SIG-M5 (cell line): ENCODE data around the gene CDKL5.

Experiments
- DNase-seq: peaks from one replicate; lab custom pipeline; 2025; lab: John Stamatoyannopoulos, UW

Gene CDKL5

GRCh38 chrX:18649498-18649951 is 224.1 kb downstream of the CDKL5 start:
- DNase-seq, result no peak

- DNase-seq, result no peak
These were observed 225.3 kb downstream of the CDKL5 start for GRCh38 chrX:18650662-18651061.

GRCh38 chrX:18652636-18653035 is 227.2 kb downstream of the CDKL5 start:
- no peak for DNase-seq

- no peak for DNase-seq
These were observed 229.7 kb downstream of the CDKL5 start for GRCh38 chrX:18654875-18655836.

GRCh38 chrX:18661273-18661672 is 235.9 kb downstream of the CDKL5 start:
- no peak for DNase-seq

DNA sequence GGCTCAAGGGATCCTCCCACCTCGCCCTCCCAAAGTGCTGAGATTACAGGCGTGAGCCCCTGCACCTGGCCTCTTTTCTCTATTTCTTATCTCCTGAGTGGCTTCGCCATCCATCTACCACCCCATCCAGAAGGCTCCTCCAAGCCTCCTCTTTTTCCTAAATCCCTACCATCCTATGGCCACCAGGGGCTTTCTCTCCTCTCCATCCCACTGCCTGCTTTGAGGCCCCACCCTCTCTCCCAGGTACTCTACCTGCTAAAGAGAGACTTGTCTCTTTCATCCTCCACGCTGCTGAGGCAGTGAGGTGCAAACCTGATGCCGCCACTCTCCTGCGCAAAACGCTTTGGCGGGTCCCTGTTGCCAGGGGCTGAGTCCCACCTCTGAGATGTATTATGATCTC is 239.5 kb downstream of the CDKL5 start:
- no peak for DNase-seq

DNA sequence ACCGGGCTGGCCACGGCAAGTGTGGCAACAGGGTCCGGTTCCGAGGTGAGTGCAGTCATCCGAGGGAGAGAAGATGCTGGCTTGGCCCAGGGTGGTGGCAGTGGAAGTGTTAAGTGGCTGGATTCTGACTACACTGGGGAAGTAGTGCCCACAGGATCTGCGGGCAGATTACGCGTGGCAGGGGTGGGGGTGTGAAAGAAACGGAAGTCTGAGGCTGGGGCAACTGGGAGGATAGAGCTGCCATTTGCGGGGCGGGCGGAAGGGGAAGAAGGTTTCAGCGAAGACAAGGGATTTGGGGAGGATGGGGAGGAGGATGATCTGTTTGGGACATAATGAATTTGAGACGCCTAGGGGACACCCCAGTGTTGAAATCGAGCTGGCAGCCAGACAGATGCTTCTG is 241.2 kb downstream of the CDKL5 start:
- no peak for DNase-seq

GRCh38 chrX:18668071-18668835 is 242.8 kb downstream of the CDKL5 start:
- no peak for DNase-seq

- no peak for DNase-seq
These were observed 246.6 kb downstream of the CDKL5 start, which contains the start of gene RS1 for GRCh38 chrX:18672008-18672407. Gene RS1 (minus strand): TSS chrX:18672108. CDS start chrX:18672068, 40 bp downstream.

DNA sequence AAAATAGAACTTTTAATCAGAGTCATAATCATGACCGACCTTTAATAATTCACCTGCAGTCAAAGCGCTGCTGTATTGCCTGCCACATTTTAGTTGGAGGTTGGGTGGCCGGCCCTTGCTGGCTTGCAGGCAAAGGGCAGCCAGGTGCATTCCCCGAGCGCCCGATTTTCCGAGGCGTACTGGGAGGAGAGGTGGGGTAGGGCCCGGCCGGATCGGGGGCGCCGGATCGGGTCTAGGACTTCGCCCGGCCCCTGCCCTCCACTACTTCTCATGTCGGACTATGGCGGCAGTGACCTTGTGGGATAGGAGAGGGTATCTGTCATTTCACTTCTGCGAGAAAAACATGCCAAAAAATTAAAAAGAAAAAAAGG is 249.0 kb downstream of the CDKL5 start:
- no peak for DNase-seq

DNA sequence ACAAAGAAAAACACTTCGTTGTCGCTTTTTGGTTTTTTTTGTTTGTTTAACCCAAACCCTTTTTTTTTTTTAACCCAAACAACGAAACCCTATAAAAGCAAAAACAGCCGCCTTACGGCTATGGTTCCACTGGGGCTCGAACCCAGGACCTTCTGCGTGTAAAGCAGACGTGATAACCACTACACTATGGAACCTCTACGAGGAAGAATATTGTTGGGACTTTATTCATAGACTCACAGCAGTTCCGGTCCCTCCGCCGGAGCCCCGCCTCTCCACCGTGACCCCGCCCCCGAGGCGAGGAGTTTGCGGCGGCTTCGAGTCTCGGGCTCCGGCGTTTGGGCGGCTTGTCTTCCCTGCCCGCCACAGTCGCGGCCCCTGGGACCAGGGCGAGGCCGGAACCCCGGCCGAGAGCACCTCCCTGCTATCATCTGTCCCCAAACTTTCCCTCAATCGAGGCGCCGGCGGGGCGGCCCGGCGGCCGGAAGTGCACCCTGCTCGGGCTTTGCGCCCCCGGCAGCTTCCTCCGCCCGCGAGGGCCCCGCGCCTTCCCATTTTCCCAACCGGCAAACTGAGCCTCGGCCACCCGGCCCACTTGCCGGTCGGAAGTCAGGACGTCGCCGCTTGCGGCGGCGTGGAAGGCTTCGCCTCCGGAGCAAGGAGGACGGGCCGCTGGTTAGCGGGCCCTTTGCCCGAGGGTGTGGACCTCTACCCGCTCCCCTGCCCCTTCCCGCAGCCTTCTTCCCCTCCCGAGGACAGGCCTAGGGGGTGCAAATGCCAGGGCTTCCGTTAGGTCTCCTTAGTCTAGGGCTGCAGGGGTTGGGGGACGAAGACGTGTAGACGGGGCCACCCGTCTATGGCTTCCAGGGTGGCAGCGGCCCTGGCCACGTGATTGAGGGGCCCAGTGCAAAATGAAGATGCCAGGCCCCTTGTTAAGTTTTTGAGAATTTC is 249.7 kb downstream of the CDKL5 start:
- DNase-seq, result no peak

DNA sequence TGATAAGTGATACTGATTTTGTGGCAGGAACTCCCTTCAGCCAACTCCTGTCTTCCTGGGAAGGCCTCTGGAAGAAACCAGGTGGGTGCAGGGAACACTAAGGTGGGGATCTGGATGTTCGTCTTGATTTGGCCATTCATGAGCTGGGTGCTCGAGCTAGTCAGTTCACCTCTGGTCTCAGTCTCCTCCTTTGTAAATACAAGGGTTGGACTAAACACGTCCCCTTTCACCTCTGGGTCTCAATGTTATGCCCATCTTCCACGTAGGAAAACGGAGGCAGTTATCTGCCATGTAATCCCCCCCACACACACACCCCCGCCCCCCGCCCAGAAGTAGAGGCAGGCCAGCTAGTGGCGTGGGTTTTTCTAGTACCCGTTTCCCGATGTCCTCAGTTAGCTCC is 250.6 kb downstream of the CDKL5 start:
- DNase-seq, result no peak

- no peak for DNase-seq
These were observed 251.1 kb downstream of the CDKL5 start for GRCh38 chrX:18676470-18676869.

DNA sequence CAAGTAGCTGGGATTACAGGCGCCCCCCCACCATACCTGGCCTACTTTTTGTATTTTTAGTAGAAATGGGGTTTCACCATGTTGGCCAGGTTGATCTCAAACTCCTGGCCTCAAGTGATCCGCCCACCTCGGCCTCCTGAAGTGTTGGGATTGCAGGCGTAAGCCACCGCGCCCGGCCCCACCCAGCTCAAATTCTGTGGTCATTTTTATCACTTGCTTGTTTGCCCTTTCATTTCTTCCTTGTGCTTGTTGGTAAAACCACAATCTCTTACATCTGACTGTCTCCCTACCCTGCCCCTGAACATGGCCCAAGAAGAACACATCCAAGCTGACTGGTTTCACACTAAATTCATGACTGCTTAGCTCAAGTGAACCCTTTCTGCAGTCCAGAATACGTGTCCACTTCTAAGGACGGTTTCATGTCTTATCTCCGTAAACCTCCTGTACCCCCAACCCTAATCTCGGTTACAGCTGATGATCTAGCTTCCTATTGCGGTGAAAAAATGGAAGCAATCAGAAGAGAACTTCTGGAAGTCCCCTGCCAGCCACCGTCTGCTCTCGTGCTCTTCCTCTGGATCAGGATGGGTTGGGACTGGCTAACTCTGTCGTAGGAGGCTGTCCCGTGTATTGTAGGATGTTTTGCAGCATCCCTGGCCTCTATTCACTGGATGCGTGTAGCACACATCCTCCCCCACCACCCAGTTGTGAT is 251.9 kb downstream of the CDKL5 start:
- no peak for DNase-seq

- DNase-seq, result no peak
These were observed 256.6 kb downstream of the CDKL5 start for GRCh38 chrX:18681996-18682395.

- no peak for DNase-seq
These were observed 257.6 kb downstream of the CDKL5 start for GRCh38 chrX:18682979-18683387.

DNA sequence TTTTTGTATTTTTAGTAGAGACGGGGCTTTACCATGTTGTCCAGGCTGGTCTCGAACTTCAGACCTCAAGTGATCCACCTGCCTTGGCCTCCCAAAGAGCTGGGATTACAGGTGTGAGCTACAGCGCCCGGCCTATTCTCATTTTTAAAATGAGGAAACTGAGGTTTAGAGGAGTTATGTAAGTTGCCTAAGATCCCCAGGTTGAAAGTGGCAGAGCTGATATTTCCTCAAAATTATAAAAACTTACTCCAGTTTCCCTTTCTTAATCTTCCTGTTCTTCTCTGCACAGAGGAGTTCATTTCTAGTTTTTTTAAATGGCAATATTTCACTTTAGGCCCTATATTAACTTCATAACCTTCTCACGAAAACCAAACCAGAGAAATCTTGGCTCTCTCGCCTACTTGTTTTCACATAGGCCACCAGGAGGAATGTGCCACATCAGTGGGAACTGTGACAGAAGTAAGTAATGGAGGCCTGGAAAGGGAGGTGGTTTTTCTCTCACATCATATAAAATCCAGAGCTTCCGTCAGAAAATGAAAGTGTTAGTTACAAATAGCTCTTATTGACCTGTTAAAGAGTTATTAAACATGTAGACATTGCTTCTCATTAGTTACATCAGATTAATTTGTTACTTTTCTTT is 262.6 kb downstream of the CDKL5 start:
- no peak for DNase-seq

DNA sequence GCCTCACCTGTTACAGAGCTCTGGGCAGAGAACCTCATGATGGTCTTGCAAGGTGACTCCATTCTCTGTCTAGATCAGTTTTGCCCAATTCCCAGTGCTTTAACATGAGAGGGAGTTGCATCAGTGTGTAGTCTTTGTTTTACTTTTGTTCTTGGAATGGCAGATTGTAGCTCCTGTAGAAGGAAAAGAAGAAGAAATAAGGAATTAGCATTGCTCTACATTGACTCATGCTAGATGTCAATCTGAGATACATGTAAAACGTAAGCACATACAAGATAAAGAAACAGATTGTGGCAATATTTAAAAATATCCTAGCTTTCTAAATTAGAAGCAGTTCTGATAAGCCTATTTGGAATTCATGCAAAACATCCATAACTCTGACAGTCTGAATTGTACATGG is 266.0 kb downstream of the CDKL5 start:
- DNase-seq, result no peak

- no peak for DNase-seq
These were observed 267.1 kb downstream of the CDKL5 start for GRCh38 chrX:18692541-18692940.

- no peak for DNase-seq
These were observed 271.2 kb downstream of the CDKL5 start for GRCh38 chrX:18696653-18697052.
